ENCODE data around the gene CDH1.
"Not testable (repeated sequence)": the region's sequence is repeated elsewhere in the genome, so short reads cannot be mapped to it uniquely, and the experiment has no call there.

DNA sequence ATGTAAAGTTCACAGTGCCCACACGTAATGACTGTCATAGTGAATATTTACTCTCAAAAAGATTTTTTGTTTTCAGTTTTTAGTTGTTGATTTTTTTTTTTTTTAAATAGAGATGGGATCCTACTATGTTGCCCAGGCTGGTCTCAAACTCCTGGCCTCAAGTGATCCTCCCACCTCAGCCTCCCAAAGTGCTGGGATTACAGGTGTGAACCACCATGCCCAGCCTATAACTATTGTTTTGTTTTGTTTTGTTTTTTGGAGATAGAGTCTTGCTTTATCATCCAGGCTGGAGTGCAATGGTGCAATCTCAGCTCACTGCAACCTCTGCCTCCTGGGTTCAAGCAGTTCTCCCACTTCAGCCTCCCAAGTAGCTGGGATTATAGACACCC lies 50.3 kb downstream of the CDH1 start:
- TF ChIP-seq, protein P1, sequence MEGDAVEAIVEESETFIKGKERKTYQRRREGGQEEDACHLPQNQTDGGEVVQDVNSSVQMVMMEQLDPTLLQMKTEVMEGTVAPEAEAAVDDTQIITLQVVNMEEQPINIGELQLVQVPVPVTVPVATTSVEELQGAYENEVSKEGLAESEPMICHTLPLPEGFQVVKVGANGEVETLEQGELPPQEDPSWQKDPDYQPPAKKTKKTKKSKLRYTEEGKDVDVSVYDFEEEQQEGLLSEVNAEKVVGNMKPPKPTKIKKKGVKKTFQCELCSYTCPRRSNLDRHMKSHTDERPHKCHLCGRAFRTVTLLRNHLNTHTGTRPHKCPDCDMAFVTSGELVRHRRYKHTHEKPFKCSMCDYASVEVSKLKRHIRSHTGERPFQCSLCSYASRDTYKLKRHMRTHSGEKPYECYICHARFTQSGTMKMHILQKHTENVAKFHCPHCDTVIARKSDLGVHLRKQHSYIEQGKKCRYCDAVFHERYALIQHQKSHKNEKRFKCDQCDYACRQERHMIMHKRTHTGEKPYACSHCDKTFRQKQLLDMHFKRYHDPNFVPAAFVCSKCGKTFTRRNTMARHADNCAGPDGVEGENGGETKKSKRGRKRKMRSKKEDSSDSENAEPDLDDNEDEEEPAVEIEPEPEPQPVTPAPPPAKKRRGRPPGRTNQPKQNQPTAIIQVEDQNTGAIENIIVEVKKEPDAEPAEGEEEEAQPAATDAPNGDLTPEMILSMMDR (IDR thresholded peaks at IDR 0.05), result not testable (repeated sequence)
- not testable (repeated sequence) for TF ChIP-seq POLR2A (IDR thresholded peaks at IDR 0.05)
